GM12865 (cell line): ENCODE measurements around the gene ZBTB25.
A peak's percentile ranks its signal among the peaks of the same experiment; 100 is the strongest.

Source experiments
- DNase-seq: peaks from one replicate; pipeline ENCODE4 v3.0.0; 2010; ENCODE audit warnings: low read depth
- H3K4me3 ChIP-seq: 2 replicates; pipeline ENCODE4 v1.5.1; 2011; ENCODE audit warnings: mild to moderate bottlenecking, low read depth, low read length, control low read depth
- TF ChIP-seq, protein P1 (sequence below): IDR thresholded peaks from 2 replicates; pipeline ENCODE4 v1.5.1; 2011; ENCODE audit warnings: low read length, control low read depth, low read depth, inconsistent platforms; ENCODE audit not compliant: insufficient read depth; ENCODE audit errors: missing control alignments

The ZBTB25 gene

DNA sequence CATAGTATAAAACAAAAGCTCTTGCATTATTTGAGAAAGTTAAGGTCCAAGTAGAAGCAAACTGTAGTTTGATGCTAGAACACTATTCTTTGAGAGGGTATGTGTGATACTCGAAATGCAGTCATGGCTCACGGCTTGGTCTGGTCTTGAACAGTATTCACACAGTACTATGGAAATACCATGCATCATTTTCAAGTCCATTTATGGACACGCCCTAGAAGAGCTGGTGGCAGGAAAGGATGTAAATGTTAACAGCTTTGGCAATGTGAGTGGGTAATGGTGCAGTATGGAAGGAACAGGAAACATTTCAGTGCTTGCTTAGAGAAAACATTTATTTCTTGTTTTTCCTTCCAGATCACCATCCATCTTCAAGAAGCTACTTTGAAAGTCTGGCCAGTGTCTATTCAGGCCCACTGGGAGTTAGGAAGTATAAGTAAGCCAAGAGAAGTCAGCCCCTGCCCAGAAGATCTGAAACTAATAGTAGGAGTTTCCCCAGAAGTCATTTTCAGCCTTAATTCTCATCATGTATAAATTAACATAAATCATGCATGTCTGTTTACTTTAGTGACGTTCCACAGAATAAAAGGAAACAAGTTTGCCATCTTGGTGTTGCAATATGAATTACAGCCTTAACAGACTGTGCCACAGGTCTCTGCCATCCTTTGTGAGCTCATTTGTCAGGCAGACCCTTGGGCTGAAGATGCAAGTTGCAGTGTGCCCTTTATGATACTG is 44.1 kb downstream of the ZBTB25 start:
- no peak overlapping the region for H3K4me3 ChIP-seq
- no peak for DNase-seq
- TF ChIP-seq, protein P1, sequence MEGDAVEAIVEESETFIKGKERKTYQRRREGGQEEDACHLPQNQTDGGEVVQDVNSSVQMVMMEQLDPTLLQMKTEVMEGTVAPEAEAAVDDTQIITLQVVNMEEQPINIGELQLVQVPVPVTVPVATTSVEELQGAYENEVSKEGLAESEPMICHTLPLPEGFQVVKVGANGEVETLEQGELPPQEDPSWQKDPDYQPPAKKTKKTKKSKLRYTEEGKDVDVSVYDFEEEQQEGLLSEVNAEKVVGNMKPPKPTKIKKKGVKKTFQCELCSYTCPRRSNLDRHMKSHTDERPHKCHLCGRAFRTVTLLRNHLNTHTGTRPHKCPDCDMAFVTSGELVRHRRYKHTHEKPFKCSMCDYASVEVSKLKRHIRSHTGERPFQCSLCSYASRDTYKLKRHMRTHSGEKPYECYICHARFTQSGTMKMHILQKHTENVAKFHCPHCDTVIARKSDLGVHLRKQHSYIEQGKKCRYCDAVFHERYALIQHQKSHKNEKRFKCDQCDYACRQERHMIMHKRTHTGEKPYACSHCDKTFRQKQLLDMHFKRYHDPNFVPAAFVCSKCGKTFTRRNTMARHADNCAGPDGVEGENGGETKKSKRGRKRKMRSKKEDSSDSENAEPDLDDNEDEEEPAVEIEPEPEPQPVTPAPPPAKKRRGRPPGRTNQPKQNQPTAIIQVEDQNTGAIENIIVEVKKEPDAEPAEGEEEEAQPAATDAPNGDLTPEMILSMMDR: no peak

DNA sequence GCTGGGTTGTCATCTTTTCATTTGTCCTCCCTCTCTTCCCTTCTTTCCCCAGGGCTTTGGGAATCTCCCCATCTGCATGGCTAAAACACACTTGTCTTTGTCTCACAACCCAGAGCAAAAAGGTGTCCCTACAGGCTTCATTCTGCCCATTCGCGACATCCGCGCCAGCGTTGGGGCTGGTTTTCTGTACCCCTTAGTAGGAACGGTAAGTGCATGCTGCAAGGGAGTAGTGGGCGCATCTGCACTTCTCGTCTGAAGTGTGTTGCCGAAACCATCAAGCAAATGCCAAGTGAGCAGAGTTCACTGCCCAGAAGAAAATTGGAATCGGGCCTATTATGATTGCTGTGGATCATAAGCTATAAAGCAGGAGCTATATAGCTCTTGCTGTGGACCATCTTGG is 49.0 kb downstream of the ZBTB25 start:
- TF ChIP-seq, protein P1: no peak
- H3K4me3 ChIP-seq: no peak overlapping the region
- no peak for DNase-seq

DNA sequence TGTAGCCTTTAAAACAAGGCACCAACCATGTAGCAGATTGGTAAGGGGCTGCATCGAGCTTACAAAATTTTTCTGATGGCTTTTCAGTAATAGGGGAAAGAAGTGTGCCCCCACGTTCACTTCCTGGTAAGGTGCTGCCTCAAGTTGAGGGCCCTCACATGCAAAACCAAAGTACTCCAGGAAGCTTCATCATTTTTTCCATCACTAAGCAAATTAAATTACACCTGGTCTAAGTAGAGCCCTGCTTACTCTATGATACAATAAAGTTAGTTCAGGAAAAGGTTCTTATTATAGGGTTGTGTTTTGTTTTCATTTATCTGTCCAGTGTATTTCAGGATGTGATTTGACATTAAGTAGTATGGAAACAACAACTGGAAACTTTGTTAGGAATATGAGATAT is 53.4 kb downstream of the ZBTB25 start:
- DNase-seq: no peak
- TF ChIP-seq, protein P1: no peak
- no peak overlapping the region for H3K4me3 ChIP-seq

DNA sequence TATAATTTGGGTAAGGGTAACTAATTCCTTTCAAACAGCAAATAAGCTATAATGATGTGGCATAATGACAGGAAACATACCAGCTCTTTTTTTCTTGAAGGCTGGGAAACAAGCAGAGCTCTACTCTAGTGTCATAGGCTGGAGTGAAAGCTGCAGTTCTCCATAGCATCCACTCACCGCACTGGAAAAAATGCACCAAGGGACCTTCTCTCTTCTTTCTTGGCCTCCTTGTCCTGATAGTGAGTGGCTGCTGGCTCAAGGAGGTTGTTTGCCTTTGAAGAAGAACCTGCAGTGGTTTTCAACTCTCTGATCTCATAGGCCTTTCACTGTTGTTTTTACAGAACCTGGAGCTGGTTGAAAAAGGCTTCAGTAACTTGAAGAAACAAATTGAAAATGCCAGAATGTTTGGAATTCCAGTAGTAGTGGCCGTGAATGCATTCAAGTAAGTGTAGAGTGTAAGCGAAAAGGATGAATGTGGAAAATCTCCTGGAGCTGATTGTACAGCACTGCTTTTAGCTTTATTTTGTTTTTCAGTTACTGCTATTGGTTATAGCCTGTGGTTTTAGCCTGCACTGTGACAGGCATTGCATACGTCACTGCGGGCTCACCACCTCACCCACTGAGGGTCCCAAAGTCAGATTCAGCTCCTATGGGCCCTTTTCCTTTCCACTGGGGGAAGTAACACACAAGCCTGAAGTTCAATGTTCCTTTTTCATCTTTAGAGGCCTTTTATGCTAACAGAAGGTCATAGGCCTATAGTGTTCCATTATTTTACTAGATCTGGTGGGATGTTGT is 55.6 kb downstream of the ZBTB25 start:
- no peak overlapping the region for H3K4me3 ChIP-seq
- TF ChIP-seq, protein P1: no peak
- no peak for DNase-seq

DNA sequence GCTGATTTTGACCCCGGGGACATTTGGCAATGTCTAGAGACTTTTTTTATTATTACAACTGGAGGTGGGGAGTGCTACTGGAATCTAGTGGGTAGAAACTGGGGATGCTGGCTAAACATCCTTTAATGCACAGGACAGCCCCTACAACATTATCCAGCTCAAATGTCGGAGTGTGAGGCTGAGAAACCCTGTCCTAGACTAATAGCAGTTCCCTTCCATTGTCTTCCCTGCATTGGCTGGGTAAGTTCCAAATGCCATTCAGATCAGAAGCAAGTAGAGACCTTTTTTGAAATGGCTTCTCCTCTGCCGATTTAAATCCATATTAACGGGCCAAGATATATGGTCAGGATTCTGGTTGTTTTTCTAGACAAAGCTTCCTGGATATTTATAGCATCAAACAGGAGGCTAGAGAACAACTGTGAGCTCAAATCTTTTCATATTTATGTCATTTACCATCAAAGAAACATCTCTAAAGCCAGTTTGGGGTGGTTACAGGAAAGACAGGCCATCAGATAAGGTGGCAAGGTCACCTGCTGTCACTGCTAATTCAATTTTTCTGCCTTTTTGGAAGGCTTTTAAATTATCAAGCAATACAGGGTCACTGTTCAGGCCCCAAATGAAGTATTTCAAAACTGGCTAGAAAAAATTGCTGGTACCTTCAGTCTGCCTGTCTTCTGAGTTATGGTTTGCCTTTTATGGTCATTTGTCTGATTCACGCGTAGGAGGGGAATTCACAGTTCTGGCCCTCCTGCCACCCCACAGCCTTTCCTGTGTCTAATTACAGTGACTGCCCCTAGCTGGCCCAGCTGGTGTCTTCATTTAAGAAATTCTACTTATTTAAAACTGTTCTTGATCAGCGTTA is 58.4 kb downstream of the ZBTB25 start:
- TF ChIP-seq, protein P1: no peak
- peak overlapping the region; percentile 33 for H3K4me3 ChIP-seq
- DNase-seq: peak; percentile 92

DNA sequence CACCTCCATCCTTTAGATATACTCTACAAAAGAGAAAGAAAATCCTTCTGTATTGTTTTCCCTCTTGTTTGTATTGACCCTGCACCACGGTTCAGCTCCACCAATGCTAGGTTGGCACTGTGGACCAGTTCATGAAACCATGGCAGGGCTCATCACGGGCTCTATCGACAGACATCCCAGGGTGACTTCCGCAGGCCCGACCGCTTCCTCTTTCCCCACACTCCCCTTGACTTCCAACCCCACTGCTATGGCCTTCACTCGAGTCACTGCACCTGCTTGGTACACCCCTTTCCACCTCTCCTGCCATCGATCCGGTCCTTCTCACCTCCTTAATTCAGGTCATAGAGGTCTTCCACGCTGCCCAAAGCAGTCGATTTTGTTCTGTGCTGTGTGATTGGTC is 59.5 kb downstream of the ZBTB25 start:
- TF ChIP-seq, protein P1: no peak
- DNase-seq: no peak
- H3K4me3 ChIP-seq: no peak overlapping the region
